Endothelial cell of umbilical vein (primary cell): Measurements from ENCODE around the gene ARHGAP10. TPM values are rescaled to one million over a fixed set of nuclear protein-coding genes. Genes with fewer than 3 reads are reported as not detected.

ENCODE experiments used
- BruUV-seq: library from RNA; stranded (reverse); fragments of 400-500 nt; replicated peaks from 2 replicates; lab custom pipeline; 2021; lab: Mats Ljungman, UMichigan
- CTCF ChIA-PET: fragments of 300-600, 350-600 bp; sonication (Branson Sonifier 250); formaldehyde crosslinking; loops from one replicate; lab custom pipeline; 2021; ENCODE audit warnings: antibody characterized with exemption, inconsistent platforms; lab: Charles Lee
- POLR2A ChIA-PET: fragments of 300-600, 350-600 bp; sonication (Branson Sonifier 250); formaldehyde crosslinking; loops from one replicate; lab custom pipeline; 2021; ENCODE audit warnings: antibody characterized with exemption, inconsistent platforms; lab: Charles Lee
- DNase-seq: peaks from one replicate; pipeline ENCODE4 v3.0.0-alpha.2; 2011; ENCODE audit warnings: low read depth, low spot score
- FAIRE-seq: peaks from 2 replicates; lab custom pipeline; 2011; peaks lifted over from hg19 to GRCh38; lab: Jason Lieb, UNC
- H2AFZ ChIP-seq: 2 replicates; pipeline ENCODE4 v1.6.0; 2012; ENCODE audit warnings: low read depth, low read length, control low read depth, inconsistent platforms
- H3K27ac ChIP-seq: 2 replicates; pipeline ENCODE4 v1.5.1; 2011; ENCODE audit warnings: low read depth, mild to moderate bottlenecking, control low read depth, low read length, moderate library complexity; ENCODE audit not compliant: insufficient read depth
- H3K27me3 ChIP-seq, 2 experiments: 2 replicates each; pipeline versions ENCODE4 v1.6.0 to v1.6.1; 2011; ENCODE audit warnings: low read length in 2 of 2, mixed read lengths in 1 of 2; ENCODE audit not compliant: control insufficient read depth in 2 of 2, insufficient read depth in 2 of 2
- H3K36me3 ChIP-seq, 2 experiments: 2 replicates in 1 of 2; 3 replicates in 1 of 2; pipeline ENCODE4 v1.5.1; 2011; ENCODE audit warnings: low read length in 2 of 2, mild to moderate bottlenecking in 1 of 2, moderate library complexity in 1 of 2; ENCODE audit not compliant: control insufficient read depth in 2 of 2, insufficient read depth in 2 of 2; ENCODE audit errors: extremely low read depth in 1 of 2
- H3K4me1 ChIP-seq: 3 replicates; pipeline ENCODE4 v1.5.1; 2011; ENCODE audit warnings: mild to moderate bottlenecking, low read length; ENCODE audit not compliant: control insufficient read depth, insufficient read depth; ENCODE audit errors: extremely low read depth
- H3K4me2 ChIP-seq: 2 replicates; pipeline ENCODE4 v1.6.1; 2011; ENCODE audit warnings: low read length, control low read depth, mixed read lengths; ENCODE audit not compliant: insufficient read depth
- H3K4me3 ChIP-seq, 3 experiments: fragments of 200-600 bp in 1 of 3; sonication (generic), shearing (Covaris generic) in 1 of 3; replicated peaks in 1 of 3; 2 replicates each; pipeline ENCODE4 v1.5.1; 2011 to 2016; ENCODE audit warnings: control low read depth in 3 of 3, low read length in 3 of 3, mild to moderate bottlenecking in 2 of 3, inconsistent platforms in 1 of 3, low read depth in 1 of 3, moderate library complexity in 1 of 3; ENCODE audit not compliant: insufficient read depth in 1 of 3
- H3K79me2 ChIP-seq: 2 replicates; pipeline ENCODE4 v1.6.0; 2012; ENCODE audit warnings: low read length, inconsistent platforms; ENCODE audit not compliant: control insufficient read depth, insufficient read depth
- H3K9ac ChIP-seq: replicated peaks from 2 replicates; pipeline ENCODE3; 2011; ENCODE audit warnings: low read length, control low read depth; ENCODE audit not compliant: insufficient read depth; ENCODE audit errors: extremely low read depth
- H3K9me1 ChIP-seq: replicated peaks from 3 replicates; pipeline ENCODE4 v1.6.0; 2011; ENCODE audit warnings: mild to moderate bottlenecking, low read length; ENCODE audit not compliant: control insufficient read depth, insufficient read depth; ENCODE audit errors: extremely low read depth
- H3K9me3 ChIP-seq: replicated peaks from 2 replicates; pipeline ENCODE4 v1.5.1; 2012; ENCODE audit warnings: low read length, inconsistent platforms; ENCODE audit not compliant: control insufficient read depth, insufficient read depth
- H4K20me1 ChIP-seq: replicated peaks from 2 replicates; pipeline ENCODE3; 2011; ENCODE audit warnings: mild to moderate bottlenecking, low read length; ENCODE audit not compliant: control insufficient read depth, insufficient read depth; ENCODE audit errors: extremely low read depth
- EZH2 ChIP-seq: IDR thresholded peaks from 2 replicates; pipeline ENCODE4 v1.6.1; 2012; ENCODE audit warnings: borderline replicate concordance, low read depth, mild to moderate bottlenecking, moderate library complexity, low read length, inconsistent platforms; ENCODE audit not compliant: severe bottlenecking
- FOS ChIP-seq: IDR thresholded peaks from 2 replicates; pipeline ENCODE4 v1.6.1; 2011; ENCODE audit warnings: mild to moderate bottlenecking, low read length, moderate library complexity, borderline replicate concordance; ENCODE audit not compliant: insufficient read depth
- GATA2 ChIP-seq: IDR thresholded peaks from 2 replicates; pipeline ENCODE4 v1.7.0; 2011; ENCODE audit warnings: low read depth, mild to moderate bottlenecking, moderate library complexity, mixed read lengths, low read length; ENCODE audit not compliant: insufficient read length, insufficient read depth
- JUN ChIP-seq: IDR thresholded peaks from 2 replicates; pipeline ENCODE4 v1.6.1; 2011; ENCODE audit warnings: borderline replicate concordance, low read depth; ENCODE audit not compliant: insufficient read length, insufficient read depth
- MYC ChIP-seq: IDR thresholded peaks from one replicate; pipeline ENCODE4 v1.6.1; 2011; ENCODE audit warnings: mild to moderate bottlenecking, low read depth, low read length
- POLR2A ChIP-seq: IDR thresholded peaks from 2 replicates; pipeline ENCODE4 v1.6.1; 2012; ENCODE audit warnings: low read depth, mild to moderate bottlenecking, control low read depth, low read length
- POLR2AphosphoS5 ChIP-seq: IDR thresholded peaks from 2 replicates; pipeline ENCODE4 v1.6.1; 2012; ENCODE audit warnings: low read depth, mild to moderate bottlenecking, control low read depth, low read length, moderate library complexity; ENCODE audit not compliant: insufficient read depth
- dilution Hi-C: fragments of 300-500 bp; cut with MboI; formaldehyde crosslinking; loops from one replicate; pipeline ENCODE4 v1.15.0; 2019; ENCODE audit warnings: low sequenced_read_pairs; ENCODE audit not compliant: extremely low pct_ligation_motif_present
- intact Hi-C: fragments of 100-400 bp; cut with micrococcal nuclease; formaldehyde crosslinking; loops from one replicate; pipeline ENCODE4 v1.10.0; 2022
- polyA plus RNA-seq, 4 experiments: library from polyadenylated mRNA; depleted of rRNA in 3 of 4; stranded (reverse) in 3 of 4; unstranded in 1 of 4; fragments of >200 nt; gene quantifications; 2 replicates each; pipeline versions ENCODE4 v1.2.1 to v1.2.3, GENCODE V29; 2011 to 2012; ENCODE audit warnings: missing spikeins in 1 of 4
- total RNA-seq: library from RNA; stranded (reverse); gene quantifications from 2 replicates; pipeline ENCODE4 v1.2.3, GENCODE V29; 2021
- TF ChIP-seq, protein P1 (sequence below), 2 donors: IDR thresholded peaks; 1 replicate in 1 of 2; 2 replicates in 1 of 2; pipeline ENCODE4 v1.5.1; 2011; ENCODE audit warnings: low read length in 2 of 2, mild to moderate bottlenecking in 2 of 2, moderate library complexity in 2 of 2, control low read depth in 1 of 2, inconsistent platforms in 1 of 2, low read depth in 1 of 2; ENCODE audit not compliant: insufficient read depth in 1 of 2; ENCODE audit errors: extremely low read depth in 1 of 2
- TF ChIP-seq, protein P2 (sequence below): IDR thresholded peaks from 2 replicates; pipeline ENCODE4 v1.6.1; 2011; ENCODE audit not compliant: insufficient read depth, insufficient read length

Gene ARHGAP10
- total and polyA plus RNA-seq, 2 donors (not counting 3 experiments of a cell fraction or from before 2014, with no cell fraction given): 20.4 to 36.7 TPM

DNA sequence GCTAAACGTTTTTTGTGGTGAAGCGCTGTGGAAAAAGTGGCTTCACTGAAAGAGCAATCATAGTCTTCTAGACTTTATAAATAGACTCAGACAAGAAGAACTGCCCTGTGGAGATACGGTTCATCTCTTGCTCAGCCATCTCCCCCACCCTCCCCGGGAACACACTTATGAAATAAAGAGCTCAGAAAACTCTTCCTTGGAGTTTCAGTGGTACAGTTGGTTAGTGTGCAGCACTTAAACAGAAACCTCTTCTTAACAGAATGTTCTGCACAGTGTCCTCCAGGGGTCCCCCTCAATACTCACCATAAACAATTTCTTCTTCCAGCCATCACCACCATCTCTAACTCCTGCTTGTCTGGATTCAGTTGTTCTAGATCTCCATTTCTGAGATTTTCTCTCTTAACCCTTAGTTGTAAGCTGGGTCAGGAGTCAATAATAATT, 313.0 kb downstream of the ARHGAP10 start:
- no peak overlapping the region for H3K27ac ChIP-seq
- BruUV-seq: no TSS peak
- no peak overlapping the region for H3K9ac ChIP-seq
- no peaks in the 10 kb centered on the region for H3K27me3 ChIP-seq
- H3K9me1 ChIP-seq: no peaks in the 10 kb centered on the region
- ChIA-PET POLR2A (no interaction called here), CTCF (interaction anchor here (0.6 to 2.3 kb wide), 10 partner anchors 9 to 986 kb away, joined by 3 to 8 read pairs (median 4); no protein-coding TSS in a partner anchor)
- peak; percentile 21 for DNase-seq
- no peak overlapping the region for H3K4me3 ChIP-seq
- dilution Hi-C loops (no loop called here), intact Hi-C loops (no loop called here)
- H2AFZ ChIP-seq: no peak overlapping the region
- H3K9me3 ChIP-seq: no peaks in the 10 kb centered on the region
- peaks cover 0 to 3% of the 10 kb centered on the region in 2 experiments for H3K36me3 ChIP-seq
- no peak for TF ChIP-seq MYC
- TF ChIP-seq, protein P1, sequence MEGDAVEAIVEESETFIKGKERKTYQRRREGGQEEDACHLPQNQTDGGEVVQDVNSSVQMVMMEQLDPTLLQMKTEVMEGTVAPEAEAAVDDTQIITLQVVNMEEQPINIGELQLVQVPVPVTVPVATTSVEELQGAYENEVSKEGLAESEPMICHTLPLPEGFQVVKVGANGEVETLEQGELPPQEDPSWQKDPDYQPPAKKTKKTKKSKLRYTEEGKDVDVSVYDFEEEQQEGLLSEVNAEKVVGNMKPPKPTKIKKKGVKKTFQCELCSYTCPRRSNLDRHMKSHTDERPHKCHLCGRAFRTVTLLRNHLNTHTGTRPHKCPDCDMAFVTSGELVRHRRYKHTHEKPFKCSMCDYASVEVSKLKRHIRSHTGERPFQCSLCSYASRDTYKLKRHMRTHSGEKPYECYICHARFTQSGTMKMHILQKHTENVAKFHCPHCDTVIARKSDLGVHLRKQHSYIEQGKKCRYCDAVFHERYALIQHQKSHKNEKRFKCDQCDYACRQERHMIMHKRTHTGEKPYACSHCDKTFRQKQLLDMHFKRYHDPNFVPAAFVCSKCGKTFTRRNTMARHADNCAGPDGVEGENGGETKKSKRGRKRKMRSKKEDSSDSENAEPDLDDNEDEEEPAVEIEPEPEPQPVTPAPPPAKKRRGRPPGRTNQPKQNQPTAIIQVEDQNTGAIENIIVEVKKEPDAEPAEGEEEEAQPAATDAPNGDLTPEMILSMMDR (IDR thresholded peaks at IDR 0.05; ENCODE audit: extremely low read depth in 1 of 2, insufficient read depth in 1 of 2, low read depth in 1 of 2, low read length in 2 of 2): peak in 1 of 2 donors; percentile 18
- H3K4me1 ChIP-seq: no peaks in the 10 kb centered on the region
- H3K4me2 ChIP-seq: no peak overlapping the region
- no peaks in the 10 kb centered on the region for H4K20me1 ChIP-seq
- peaks cover 1% of the 10 kb centered on the region for H3K79me2 ChIP-seq
- FAIRE-seq: no peak

DNA sequence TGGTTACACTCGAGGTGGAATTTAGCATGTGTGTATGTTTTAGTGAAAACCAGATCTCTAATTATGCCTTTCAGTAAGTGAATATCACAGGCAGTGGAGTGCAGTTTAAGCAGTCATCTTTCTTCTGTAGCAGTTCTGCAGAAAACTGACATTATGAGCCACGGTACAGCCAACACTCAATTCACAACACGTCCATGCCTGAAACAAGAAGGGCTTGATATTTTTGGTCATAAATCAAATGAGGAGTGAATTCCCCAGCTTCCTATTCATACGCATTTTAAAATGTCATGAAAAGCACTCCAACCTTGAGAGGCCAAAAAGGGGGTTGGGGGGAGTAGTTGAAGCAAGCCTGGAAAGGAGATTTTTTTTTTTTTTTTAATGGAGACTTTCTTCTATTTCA, 316.7 kb downstream of the ARHGAP10 start:
- Histone ChIP-seq H3K79me2 (no peaks in the 10 kb centered on the region), H3K9ac (no peak overlapping the region), H3K4me2 (no peak overlapping the region), H3K4me1 (no peaks in the 10 kb centered on the region), H4K20me1 (no peaks in the 10 kb centered on the region), H3K27me3 (no peaks in the 10 kb centered on the region), H3K36me3 (peaks cover 0 to 3% of the 10 kb centered on the region in 2 experiments), H3K9me1 (no peaks in the 10 kb centered on the region), H2AFZ (no peak overlapping the region), H3K9me3 (no peaks in the 10 kb centered on the region), H3K27ac (no peak overlapping the region), H3K4me3 (no peak overlapping the region)
- no peak for FAIRE-seq
- ChIA-PET CTCF (no interaction called here), POLR2A (no interaction called here)
- no TSS peak for BruUV-seq
- dilution Hi-C loops: no loop called here
- no peak for DNase-seq
- intact Hi-C loops: no loop called here
- TF ChIP-seq FOS (no peak), EZH2 (no peak), GATA2 (no peak), JUN (no peak), POLR2A (no peak), MYC (no peak), POLR2AphosphoS5 (no peak)
- TF ChIP-seq, protein P1 (IDR thresholded peaks at IDR 0.05; ENCODE audit: extremely low read depth in 1 of 2, insufficient read depth in 1 of 2, low read depth in 1 of 2, low read length in 2 of 2): no peak
- TF ChIP-seq, protein P2, sequence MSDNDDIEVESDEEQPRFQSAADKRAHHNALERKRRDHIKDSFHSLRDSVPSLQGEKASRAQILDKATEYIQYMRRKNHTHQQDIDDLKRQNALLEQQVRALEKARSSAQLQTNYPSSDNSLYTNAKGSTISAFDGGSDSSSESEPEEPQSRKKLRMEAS: no peak
